GM21526 (cell line): Measurements from ENCODE around the gene EML4.
A peak's percentile ranks its signal among the peaks of the same experiment; 100 is the strongest.
"Not testable (repeated sequence)": the region's sequence is repeated elsewhere in the genome, so short reads cannot be mapped to it uniquely, and the experiment has no call there.

ENCODE experiments used
- ATAC-seq: cut with Tn5 transposase; IDR thresholded peaks from one replicate; pipeline ENCODE4 v1.9.1; 2021; ENCODE audit warnings: moderate library complexity; ENCODE audit not compliant: unreplicated experiment, low FRiP score

The EML4 gene

GRCh38 chr2:42249887-42250286 lies 80.7 kb downstream of the EML4 start:
- ATAC-seq = no peak

GRCh38 chr2:42250925-42251324 lies 81.8 kb downstream of the EML4 start:
- ATAC-seq = no peak

- ATAC-seq = no peak
Observed at GRCh38 chr2:42252464-42252863, 83.3 kb downstream of the EML4 start.

- no peak for ATAC-seq
Observed at GRCh38 chr2:42254186-42254895, 85.2 kb downstream of the EML4 start.

GRCh38 chr2:42256505-42256904 lies 87.4 kb downstream of the EML4 start:
- ATAC-seq = peak; percentile 87

- ATAC-seq = no peak
Observed at GRCh38 chr2:42261518-42262195, 92.5 kb downstream of the EML4 start.

GRCh38 chr2:42266236-42266635 lies 97.1 kb downstream of the EML4 start:
- no peak for ATAC-seq

- no peak for ATAC-seq
Observed at GRCh38 chr2:42267530-42267929, 98.4 kb downstream of the EML4 start.

- ATAC-seq = no peak
Observed at GRCh38 chr2:42268528-42269151, 99.5 kb downstream of the EML4 start.

GRCh38 chr2:42270757-42271156 lies 101.6 kb downstream of the EML4 start:
- no peak for ATAC-seq

- ATAC-seq = not testable (repeated sequence)
Observed at GRCh38 chr2:42271246-42271645, 102.1 kb downstream of the EML4 start.

- no peak for ATAC-seq
Observed at GRCh38 chr2:42274863-42275262, 105.7 kb downstream of the EML4 start.

- no peak for ATAC-seq
Observed at GRCh38 chr2:42281416-42282081, 112.4 kb downstream of the EML4 start.

GRCh38 chr2:42284019-42284418 lies 114.9 kb downstream of the EML4 start:
- no peak for ATAC-seq

- ATAC-seq = no peak
Observed at GRCh38 chr2:42286268-42286946, 117.3 kb downstream of the EML4 start.

GRCh38 chr2:42288811-42289210 lies 119.7 kb downstream of the EML4 start:
- ATAC-seq = no peak

GRCh38 chr2:42289222-42289621 lies 120.1 kb downstream of the EML4 start:
- no peak for ATAC-seq

GRCh38 chr2:42290005-42290404 lies 120.9 kb downstream of the EML4 start:
- ATAC-seq = no peak

GRCh38 chr2:42293019-42293418 lies 123.9 kb downstream of the EML4 start:
- ATAC-seq = no peak

GRCh38 chr2:42296226-42296625 lies 127.1 kb downstream of the EML4 start:
- no peak for ATAC-seq
